HepG2 (cell line): Measurements from ENCODE around the gene KDM6B. TPM values are rescaled to one million over a fixed set of nuclear protein-coding genes. Genes with fewer than 3 reads are reported as not detected.
A peak's percentile ranks its signal among the peaks of the same experiment; 100 is the strongest.

ENCODE experiments used
- ARHGAP35 ChIP-seq: sonication (generic); formaldehyde crosslinking; IDR thresholded peaks from 2 replicates; pipeline ENCODE4 v1.9.0; 2022; ENCODE audit warnings: mild to moderate bottlenecking, inconsistent platforms, moderate library complexity, missing genetic modification reagents, borderline replicate concordance
- ARNTL ChIP-seq: sonication (generic); formaldehyde crosslinking; IDR thresholded peaks from 2 replicates; pipeline ENCODE4 v1.4.0; 2020; ENCODE audit warnings: mild to moderate bottlenecking, missing genetic modification reagents
- ELF3 ChIP-seq: IDR thresholded peaks from 2 replicates; pipeline ENCODE4 v1.6.1; 2016; ENCODE audit warnings: missing genetic modification reagents, missing compliant biosample characterization
- HIVEP1 ChIP-seq: sonication (generic); formaldehyde crosslinking; IDR thresholded peaks from 2 replicates; pipeline ENCODE4 v1.4.0; 2020; ENCODE audit warnings: mild to moderate bottlenecking, missing genetic modification reagents
- NPAS2 ChIP-seq: sonication (generic); formaldehyde crosslinking; IDR thresholded peaks from 2 replicates; pipeline ENCODE4 v1.8.0; 2022; ENCODE audit warnings: mild to moderate bottlenecking, missing genetic modification reagents, borderline replicate concordance
- PCBP1 ChIP-seq: fragments of 200-400 bp; formaldehyde crosslinking; IDR thresholded peaks from 2 replicates; pipeline ENCODE4 v1.6.1; 2017; ENCODE audit warnings: mild to moderate bottlenecking, low read depth, low read length, borderline replicate concordance
- SRSF1 ChIP-seq: fragments of 200-400 bp; formaldehyde crosslinking; optimal IDR thresholded peaks from 2 replicates; pipeline ENCODE3; 2017; ENCODE audit warnings: mild to moderate bottlenecking, low read depth, low read length, moderate library complexity
- TBL1XR1 ChIP-seq: fragments of 150-350 bp; IDR thresholded peaks from 2 replicates; pipeline ENCODE4 v1.6.1; 2014; ENCODE audit warnings: borderline replicate concordance, low read length; ENCODE audit not compliant: partially characterized antibody
- TOPORS ChIP-seq: sonication (generic); formaldehyde crosslinking; IDR thresholded peaks from 2 replicates; pipeline ENCODE4 v1.8.0; 2023; ENCODE audit warnings: mild to moderate bottlenecking, missing genetic modification reagents
- ZKSCAN5 ChIP-seq: sonication (generic); formaldehyde crosslinking; IDR thresholded peaks from 2 replicates; pipeline ENCODE4 v1.5.1; 2020; ENCODE audit warnings: mild to moderate bottlenecking, missing genetic modification reagents
- ZNF124 ChIP-seq: sonication (generic); formaldehyde crosslinking; IDR thresholded peaks from 2 replicates; pipeline ENCODE4 v1.4.0; 2020; ENCODE audit warnings: missing genetic modification reagents
- ZNF230 ChIP-seq: sonication (generic); formaldehyde crosslinking; IDR thresholded peaks from 2 replicates; pipeline ENCODE4 v1.4.0; 2020; ENCODE audit warnings: mild to moderate bottlenecking, missing genetic modification reagents
- ZNF33A ChIP-seq: sonication (generic); formaldehyde crosslinking; IDR thresholded peaks from 2 replicates; pipeline ENCODE4 v1.5.1; 2020; ENCODE audit warnings: missing genetic modification reagents, mild to moderate bottlenecking, moderate library complexity, borderline replicate concordance
- ZNF7 ChIP-seq: IDR thresholded peaks from 2 replicates; pipeline ENCODE4 v1.6.1; 2016; ENCODE audit warnings: missing biosample characterization, missing genetic modification reagents
- ZNF709 ChIP-seq: sonication (generic); formaldehyde crosslinking; IDR thresholded peaks from 2 replicates; pipeline ENCODE4 v1.5.0; 2020; ENCODE audit warnings: mild to moderate bottlenecking, missing genetic modification reagents
- ZZZ3 ChIP-seq: sonication (generic); formaldehyde crosslinking; IDR thresholded peaks from 2 replicates; pipeline ENCODE4 v1.4.0; 2020; ENCODE audit warnings: missing genetic modification reagents, mild to moderate bottlenecking, borderline replicate concordance
- polyA plus RNA-seq, 8 experiments: library from polyadenylated mRNA; depleted of rRNA in 3 of 8; stranded (reverse) in 7 of 8; unstranded in 1 of 8; fragments of >200 nt; fragmentation: Illumina TruSeq in 4 of 8; extraction: Trizol in 4 of 8; gene quantifications; 2 replicates each; pipeline versions ENCODE4 v1.2.1 to v1.2.3, GENCODE V29; 2011 to 2016; ENCODE audit warnings: low read depth in 4 of 8, missing spikeins in 1 of 8, mixed read lengths in 1 of 8; ENCODE audit not compliant: insufficient read depth in 1 of 8
- total RNA-seq, 5 experiments: library from RNA; depleted of rRNA; stranded (reverse); fragments of >200 nt; fragmentation: Illumina TruSeq; extraction: Trizol; gene quantifications; 2 replicates each; pipeline ENCODE4 v1.2.3, GENCODE V29; 2016; ENCODE audit warnings: low read depth in 1 of 5
- TF ChIP-seq, protein P1 (sequence below): IDR thresholded peaks from 2 replicates; pipeline ENCODE4 v1.6.1; 2012; ENCODE audit warnings: inconsistent platforms
- TF ChIP-seq, protein P2 (sequence below): fragments of 450-650 bp; IDR thresholded peaks from 2 replicates; pipeline ENCODE4 v1.6.1; 2016
- TF ChIP-seq, protein P3 (sequence below): sonication (generic); formaldehyde crosslinking; IDR thresholded peaks from 2 replicates; pipeline ENCODE4 v1.4.0; 2020; ENCODE audit warnings: missing genetic modification reagents
- TF ChIP-seq, protein P4 (sequence below): sonication (generic); formaldehyde crosslinking; IDR thresholded peaks from 2 replicates; pipeline ENCODE4 v1.4.0; 2020; ENCODE audit warnings: missing genetic modification reagents
- TF ChIP-seq, protein P5 (sequence below): sonication (generic); formaldehyde crosslinking; IDR thresholded peaks from 2 replicates; pipeline ENCODE4 v1.4.0; 2020; ENCODE audit warnings: mild to moderate bottlenecking, missing genetic modification reagents
- TF ChIP-seq, protein P6 (sequence below): sonication (generic); formaldehyde crosslinking; IDR thresholded peaks from 2 replicates; pipeline ENCODE4 v1.4.0; 2020; ENCODE audit warnings: missing genetic modification reagents

The KDM6B gene
- total and polyA plus RNA-seq, 2 of the 13 experiments (the other 11 are each of a cell fraction or from before 2014, with no cell fraction given): 1.3 to 2.1 TPM

DNA sequence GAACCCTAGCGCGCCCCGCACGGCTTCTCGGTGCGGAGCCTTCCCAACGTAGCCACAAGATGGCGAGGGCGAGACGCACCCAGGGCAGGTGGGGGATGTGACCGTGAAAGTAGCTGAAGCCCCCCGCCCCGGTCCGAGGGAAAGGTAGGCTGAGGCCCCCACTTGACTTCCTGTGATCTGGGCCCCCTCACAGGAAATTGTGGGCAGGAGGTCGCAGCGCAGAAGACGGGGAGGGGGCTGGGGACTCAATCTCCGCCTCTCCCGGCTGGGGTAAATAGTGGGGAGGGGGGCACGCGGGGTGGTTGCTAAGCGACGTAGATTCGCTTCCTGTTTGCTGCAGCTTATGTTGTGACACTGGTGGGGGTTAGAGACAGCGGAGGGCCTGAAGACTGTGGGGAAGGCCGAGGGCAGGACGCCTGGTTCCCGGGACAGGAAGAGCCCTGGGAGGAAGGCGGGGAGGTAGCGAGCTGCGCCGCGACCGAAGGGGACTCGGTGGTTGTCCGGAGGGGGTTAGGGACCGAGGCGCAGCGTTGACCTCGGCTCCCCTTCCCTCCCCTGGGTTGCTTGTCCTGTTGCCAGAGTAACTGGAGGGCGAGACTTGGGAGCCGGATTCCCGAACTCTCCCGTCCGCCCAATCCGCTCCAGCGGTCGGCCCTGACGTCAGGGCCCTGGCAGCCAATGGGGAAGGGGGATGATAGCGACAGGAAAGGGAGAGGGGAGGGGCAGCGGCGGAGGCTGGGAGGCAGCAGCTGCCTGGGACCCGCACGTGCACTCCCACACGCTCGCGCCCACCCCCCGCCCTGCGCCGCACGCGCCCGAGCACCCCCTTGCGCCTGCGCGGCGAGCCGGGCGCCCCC lies 1.2 kb downstream of the KDM6B start (continued):
- TF ChIP-seq TOPORS (CRISPR knock-in tag) (peak; percentile 55; the same call in 1 of the 2 replicates), ZNF124 (CRISPR knock-in tag) (no peak), ZNF7 (CRISPR knock-in tag) (no peak), ZNF33A (CRISPR knock-in tag) (no peak), TBL1XR1 (peak; percentile 62), ZNF230 (CRISPR knock-in tag) (peak; percentile 20; the same call in 1 of the 2 replicates), NPAS2 (CRISPR knock-in tag) (no peak), ZZZ3 (peak; percentile 7; the same call in 1 of the 2 replicates), ARNTL (CRISPR knock-in tag) (peak; percentile 91), ARHGAP35 (CRISPR knock-in tag) (no peak), ELF3 (CRISPR knock-in tag) (peak; percentile 19; the same call in 1 of the 2 replicates), SRSF1 (peak; percentile 21), ZNF709 (CRISPR knock-in tag) (no peak), HIVEP1 (CRISPR knock-in tag) (peak; percentile 83; the same call in 1 of the 2 replicates), PCBP1 (peak; percentile 84; the same call in 1 of the 2 replicates), ZKSCAN5 (no peak)
- TF ChIP-seq, protein P1, sequence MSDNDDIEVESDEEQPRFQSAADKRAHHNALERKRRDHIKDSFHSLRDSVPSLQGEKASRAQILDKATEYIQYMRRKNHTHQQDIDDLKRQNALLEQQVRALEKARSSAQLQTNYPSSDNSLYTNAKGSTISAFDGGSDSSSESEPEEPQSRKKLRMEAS: peak; percentile 94
- TF ChIP-seq, protein P2, sequence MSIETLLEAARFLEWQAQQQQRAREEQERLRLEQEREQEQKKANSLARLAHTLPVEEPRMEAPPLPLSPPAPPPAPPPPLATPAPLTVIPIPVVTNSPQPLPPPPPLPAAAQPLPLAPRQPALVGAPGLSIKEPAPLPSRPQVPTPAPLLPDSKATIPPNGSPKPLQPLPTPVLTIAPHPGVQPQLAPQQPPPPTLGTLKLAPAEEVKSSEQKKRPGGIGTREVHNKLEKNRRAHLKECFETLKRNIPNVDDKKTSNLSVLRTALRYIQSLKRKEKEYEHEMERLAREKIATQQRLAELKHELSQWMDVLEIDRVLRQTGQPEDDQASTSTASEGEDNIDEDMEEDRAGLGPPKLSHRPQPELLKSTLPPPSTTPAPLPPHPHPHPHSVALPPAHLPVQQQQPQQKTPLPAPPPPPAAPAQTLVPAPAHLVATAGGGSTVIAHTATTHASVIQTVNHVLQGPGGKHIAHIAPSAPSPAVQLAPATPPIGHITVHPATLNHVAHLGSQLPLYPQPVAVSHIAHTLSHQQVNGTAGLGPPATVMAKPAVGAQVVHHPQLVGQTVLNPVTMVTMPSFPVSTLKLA: peak; percentile 78
- TF ChIP-seq, protein P3, sequence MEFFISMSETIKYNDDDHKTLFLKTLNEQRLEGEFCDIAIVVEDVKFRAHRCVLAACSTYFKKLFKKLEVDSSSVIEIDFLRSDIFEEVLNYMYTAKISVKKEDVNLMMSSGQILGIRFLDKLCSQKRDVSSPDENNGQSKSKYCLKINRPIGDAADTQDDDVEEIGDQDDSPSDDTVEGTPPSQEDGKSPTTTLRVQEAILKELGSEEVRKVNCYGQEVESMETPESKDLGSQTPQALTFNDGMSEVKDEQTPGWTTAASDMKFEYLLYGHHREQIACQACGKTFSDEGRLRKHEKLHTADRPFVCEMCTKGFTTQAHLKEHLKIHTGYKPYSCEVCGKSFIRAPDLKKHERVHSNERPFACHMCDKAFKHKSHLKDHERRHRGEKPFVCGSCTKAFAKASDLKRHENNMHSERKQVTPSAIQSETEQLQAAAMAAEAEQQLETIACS: peak; percentile 67
- TF ChIP-seq, protein P4, sequence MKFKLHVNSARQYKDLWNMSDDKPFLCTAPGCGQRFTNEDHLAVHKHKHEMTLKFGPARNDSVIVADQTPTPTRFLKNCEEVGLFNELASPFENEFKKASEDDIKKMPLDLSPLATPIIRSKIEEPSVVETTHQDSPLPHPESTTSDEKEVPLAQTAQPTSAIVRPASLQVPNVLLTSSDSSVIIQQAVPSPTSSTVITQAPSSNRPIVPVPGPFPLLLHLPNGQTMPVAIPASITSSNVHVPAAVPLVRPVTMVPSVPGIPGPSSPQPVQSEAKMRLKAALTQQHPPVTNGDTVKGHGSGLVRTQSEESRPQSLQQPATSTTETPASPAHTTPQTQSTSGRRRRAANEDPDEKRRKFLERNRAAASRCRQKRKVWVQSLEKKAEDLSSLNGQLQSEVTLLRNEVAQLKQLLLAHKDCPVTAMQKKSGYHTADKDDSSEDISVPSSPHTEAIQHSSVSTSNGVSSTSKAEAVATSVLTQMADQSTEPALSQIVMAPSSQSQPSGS (CRISPR knock-in tag): peak; percentile 4; the same call in 1 of the 2 replicates
- TF ChIP-seq, protein P5, sequence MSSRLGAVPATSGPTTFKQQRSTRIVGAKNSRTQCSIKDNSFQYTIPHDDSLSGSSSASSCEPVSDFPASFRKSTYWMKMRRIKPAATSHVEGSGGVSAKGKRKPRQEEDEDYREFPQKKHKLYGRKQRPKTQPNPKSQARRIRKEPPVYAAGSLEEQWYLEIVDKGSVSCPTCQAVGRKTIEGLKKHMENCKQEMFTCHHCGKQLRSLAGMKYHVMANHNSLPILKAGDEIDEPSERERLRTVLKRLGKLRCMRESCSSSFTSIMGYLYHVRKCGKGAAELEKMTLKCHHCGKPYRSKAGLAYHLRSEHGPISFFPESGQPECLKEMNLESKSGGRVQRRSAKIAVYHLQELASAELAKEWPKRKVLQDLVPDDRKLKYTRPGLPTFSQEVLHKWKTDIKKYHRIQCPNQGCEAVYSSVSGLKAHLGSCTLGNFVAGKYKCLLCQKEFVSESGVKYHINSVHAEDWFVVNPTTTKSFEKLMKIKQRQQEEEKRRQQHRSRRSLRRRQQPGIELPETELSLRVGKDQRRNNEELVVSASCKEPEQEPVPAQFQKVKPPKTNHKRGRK (CRISPR knock-in tag): 0 out of 2 replicates have a peak, but pooled peaks have one; percentile 14
- TF ChIP-seq, protein P6, sequence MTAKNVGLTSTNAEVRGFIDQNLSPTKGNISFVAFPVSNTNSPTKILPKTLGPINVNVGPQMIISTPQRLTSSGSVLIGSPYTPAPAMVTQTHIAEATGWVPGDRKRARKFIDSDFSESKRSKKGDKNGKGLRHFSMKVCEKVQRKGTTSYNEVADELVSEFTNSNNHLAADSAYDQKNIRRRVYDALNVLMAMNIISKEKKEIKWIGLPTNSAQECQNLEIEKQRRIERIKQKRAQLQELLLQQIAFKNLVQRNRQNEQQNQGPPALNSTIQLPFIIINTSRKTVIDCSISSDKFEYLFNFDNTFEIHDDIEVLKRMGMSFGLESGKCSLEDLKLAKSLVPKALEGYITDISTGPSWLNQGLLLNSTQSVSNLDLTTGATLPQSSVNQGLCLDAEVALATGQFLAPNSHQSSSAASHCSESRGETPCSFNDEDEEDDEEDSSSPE: peak; percentile 38; the same call in 1 of the 2 replicates
